ENCODE data around the gene UBXN11.
"Not testable (repeated sequence)": the region's sequence is repeated elsewhere in the genome, so short reads cannot be mapped to it uniquely, and the experiment has no call there.

The UBXN11 gene

GRCh38 chr1:26315874-26316850 is 9.7 kb upstream of the UBXN11 start:
- DNase-seq (ENCODE audit: low spot score) = no peak
- no peak for TF ChIP-seq CTCF (IDR thresholded peaks at IDR 0.05)
- no peak overlapping the region for H3K27ac ChIP-seq

GRCh38 chr1:26314501-26314900 is 8.1 kb upstream of the UBXN11 start:
- H3K27ac ChIP-seq = no peak overlapping the region
- H3K4me3 ChIP-seq = no peak overlapping the region
- DNase-seq (ENCODE audit: low spot score) = no peak
- TF ChIP-seq CTCF (IDR thresholded peaks at IDR 0.05) = no peak

More at GRCh38 chr1:26315874-26316850, 9.7 kb upstream of the UBXN11 start:
- H3K4me3 ChIP-seq = no peak overlapping the region

GRCh38 chr1:26307966-26308899 is 1.8 kb upstream of the UBXN11 start:
- H3K4me3 ChIP-seq; H3K27ac ChIP-seq; DNase-seq (ENCODE audit: low spot score): not testable (repeated sequence)

- no peak for TF ChIP-seq CTCF (IDR thresholded peaks at IDR 0.05)
- Histone ChIP-seq H3K4me3 (no peak overlapping the region), H3K27ac (peak overlapping the region in 1 of 2 donors; percentile 82)
- DNase-seq (ENCODE audit: low spot score) = no peak
Measured at GRCh38 chr1:26307363-26307781, 936 bp upstream of the UBXN11 start.

GRCh38 chr1:26305667-26306289 is 658 bp downstream of the UBXN11 start:
- no peak for TF ChIP-seq CTCF (IDR thresholded peaks at IDR 0.05)
- Histone ChIP-seq H3K27ac (peak overlapping the region; percentile 50 to 82), H3K4me3 (peak overlapping the region; percentile 75)
- DNase-seq (ENCODE audit: low spot score) = no peak

- H3K4me3 ChIP-seq = no peak overlapping the region
- no peak for TF ChIP-seq CTCF (IDR thresholded peaks at IDR 0.05)
- DNase-seq (ENCODE audit: low spot score) = no peak
- H3K27ac ChIP-seq = no peak overlapping the region
Measured at GRCh38 chr1:26302733-26303405, 3.6 kb downstream of the UBXN11 start.

All from coronary artery (tissue), 2 donors.